CMK (cell line): ENCODE results near the gene PLD4.

Experiments
- DNase-seq: peaks from one replicate; pipeline ENCODE4 v3.0.0-alpha.2; 2010; ENCODE audit warnings: low read depth

PLD4 gene

GRCh38 chr14:104957146-104958113, 32.8 kb downstream of the PLD4 start:
- DNase-seq: no peak

- no peak for DNase-seq
Measured at GRCh38 chr14:104964546-104964945, 39.9 kb downstream of the PLD4 start.

- DNase-seq: no peak
Measured at GRCh38 chr14:104965561-104966231, 41.0 kb downstream of the PLD4 start.

GRCh38 chr14:104966261-104966865, 41.7 kb downstream of the PLD4 start:
- DNase-seq: no peak

- no peak for DNase-seq
Measured at GRCh38 chr14:104966981-104967385, 42.3 kb downstream of the PLD4 start.

- DNase-seq: no peak
Measured at GRCh38 chr14:104967386-104968152, 42.9 kb downstream of the PLD4 start.

- DNase-seq: no peak
Measured at GRCh38 chr14:104968153-104968527, 43.5 kb downstream of the PLD4 start.

- DNase-seq: no peak
Measured at GRCh38 chr14:104968541-104969401, 44.1 kb downstream of the PLD4 start.

GRCh38 chr14:104969741-104970230, 45.1 kb downstream of the PLD4 start:
- DNase-seq: no peak

GRCh38 chr14:104970231-104971068, 45.8 kb downstream of the PLD4 start:
- DNase-seq: no peak

GRCh38 chr14:104971447-104972240, 47.0 kb downstream of the PLD4 start:
- no peak for DNase-seq

- DNase-seq: no peak
Measured at GRCh38 chr14:104972301-104973134, 47.8 kb downstream of the PLD4 start.

- DNase-seq: no peak
Measured at GRCh38 chr14:104973135-104973384, 48.4 kb downstream of the PLD4 start.

- no peak for DNase-seq
Measured at GRCh38 chr14:104973385-104974145, 48.9 kb downstream of the PLD4 start.

- DNase-seq: no peak
Measured at GRCh38 chr14:104974146-104974541, 49.5 kb downstream of the PLD4 start.

- DNase-seq: no peak
Measured at GRCh38 chr14:104974665-104975390, 50.1 kb downstream of the PLD4 start.
